ENCODE data around the gene LIG1.

Gene LIG1

GRCh38 chr19:48169939-48170803 is at the start of gene LIG1, which contains the start of gene ZSWIM9:
Gene LIG1 (minus strand): TSS chr19:48170344. CDS start chr19:48165566, 4,778 bp downstream.
Gene ZSWIM9 (plus strand): TSS chr19:48170680. CDS start chr19:48171803, 1,123 bp downstream.
- DNase-seq (ENCODE audit: low spot score), result peak; percentile 87

GRCh38 chr19:48218997-48219396 is 48.9 kb upstream of the LIG1 start:
- no peak for DNase-seq (ENCODE audit: low spot score)

DNA sequence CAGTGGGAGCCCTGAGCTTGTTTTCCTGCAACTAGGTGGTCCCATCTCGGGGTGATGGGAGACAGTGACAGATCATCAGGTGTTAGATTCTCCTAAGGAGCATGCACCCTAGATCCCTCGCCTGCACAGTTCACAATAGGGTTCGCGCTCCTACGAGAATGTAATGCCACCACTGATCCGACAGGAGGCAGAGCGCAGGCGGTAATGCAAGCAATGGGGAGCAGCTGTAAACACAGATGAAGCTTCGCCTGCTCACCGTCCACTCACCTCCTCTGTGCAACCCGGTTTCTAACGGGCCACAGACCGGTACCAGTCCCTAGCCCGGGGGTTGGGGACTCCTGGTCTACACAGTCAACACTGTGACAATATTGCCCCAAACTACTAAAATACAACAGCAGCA is 46.8 kb upstream of the LIG1 start:
- DNase-seq (ENCODE audit: low spot score), result no peak

DNA sequence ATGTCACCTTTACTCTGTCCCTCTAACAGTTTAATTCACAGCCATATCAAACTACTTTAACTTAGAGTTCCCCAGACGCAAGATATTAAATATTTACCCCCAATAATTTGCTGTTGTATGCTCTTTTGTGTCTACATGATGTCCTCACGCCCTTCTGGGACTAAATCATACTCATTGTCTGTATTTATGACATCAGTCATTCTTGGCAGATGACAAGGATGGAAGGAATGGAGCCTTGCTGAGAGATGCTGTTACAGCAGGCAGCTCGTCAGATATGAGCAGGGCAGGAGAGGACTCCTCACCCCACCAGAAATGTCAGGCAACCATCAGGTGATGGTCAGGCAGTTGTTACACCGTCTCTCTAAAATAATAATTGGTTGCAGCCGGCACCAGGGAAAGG is 43.8 kb upstream of the LIG1 start:
- no peak for DNase-seq (ENCODE audit: low spot score)

GRCh38 chr19:48210005-48210404 is 39.9 kb upstream of the LIG1 start:
- DNase-seq (ENCODE audit: low spot score), result no peak

- DNase-seq (ENCODE audit: low spot score), result no peak
Measured at GRCh38 chr19:48206397-48207093, 36.4 kb upstream of the LIG1 start.

- DNase-seq (ENCODE audit: low spot score), result peak; percentile 92
Measured at GRCh38 chr19:48203794-48204628, 33.9 kb upstream of the LIG1 start.

DNA sequence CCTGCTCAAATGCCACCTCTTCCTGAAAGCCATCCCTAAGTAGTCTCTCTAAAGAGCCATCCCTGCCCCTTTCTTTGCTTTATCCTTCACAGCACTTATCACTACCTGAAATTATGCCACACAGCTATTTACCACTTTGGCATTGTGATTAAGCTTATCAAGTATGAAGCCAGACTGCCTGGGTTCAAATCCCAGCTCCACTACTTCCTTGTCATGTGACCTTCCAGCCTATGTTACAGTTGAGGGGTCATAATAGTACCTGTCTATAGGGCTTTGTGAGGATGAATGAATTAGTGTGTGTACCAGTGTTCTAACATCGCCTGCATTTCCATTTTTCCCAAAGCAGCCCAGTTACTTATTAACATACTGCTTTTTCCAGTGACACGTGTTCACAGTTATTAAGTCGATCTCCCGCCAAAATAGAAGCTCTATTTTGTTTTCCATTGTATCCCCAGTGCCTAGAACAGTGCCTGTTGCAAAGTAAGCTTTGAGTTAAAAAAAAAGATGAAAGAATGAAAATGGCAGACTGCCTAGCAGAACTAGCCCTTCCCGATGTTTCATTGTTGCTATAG is 33.2 kb upstream of the LIG1 start:
- DNase-seq (ENCODE audit: low spot score), result no peak

GRCh38 chr19:48196933-48197665 is 27.0 kb upstream of the LIG1 start:
- DNase-seq (ENCODE audit: low spot score), result no peak

GRCh38 chr19:48196321-48196763 is 26.2 kb upstream of the LIG1 start:
- no peak for DNase-seq (ENCODE audit: low spot score)

GRCh38 chr19:48194844-48195830 is 25.0 kb upstream of the LIG1 start:
- no peak for DNase-seq (ENCODE audit: low spot score)

- DNase-seq (ENCODE audit: low spot score), result no peak
Measured at GRCh38 chr19:48194041-48194843, 24.1 kb upstream of the LIG1 start.

DNA sequence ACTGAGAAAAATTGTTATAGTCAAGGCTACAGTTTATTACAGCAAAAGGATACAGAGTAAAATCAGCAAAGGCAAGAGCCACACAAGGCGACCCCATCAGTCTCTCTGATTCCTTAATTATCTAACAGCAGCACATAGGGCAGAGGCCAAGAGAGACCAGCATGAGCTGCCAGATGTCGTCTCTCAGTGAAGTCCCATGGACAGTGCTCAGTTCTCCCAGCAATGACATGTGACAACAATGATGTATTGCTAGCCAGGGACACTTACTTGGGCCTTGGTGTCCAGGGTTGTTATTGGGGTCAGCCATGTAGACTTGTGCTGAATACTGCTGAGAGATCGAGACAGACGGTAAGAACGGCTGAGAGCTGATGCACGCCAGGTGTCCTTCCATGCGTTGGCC is 22.6 kb upstream of the LIG1 start:
- DNase-seq (ENCODE audit: low spot score), result no peak

DNA sequence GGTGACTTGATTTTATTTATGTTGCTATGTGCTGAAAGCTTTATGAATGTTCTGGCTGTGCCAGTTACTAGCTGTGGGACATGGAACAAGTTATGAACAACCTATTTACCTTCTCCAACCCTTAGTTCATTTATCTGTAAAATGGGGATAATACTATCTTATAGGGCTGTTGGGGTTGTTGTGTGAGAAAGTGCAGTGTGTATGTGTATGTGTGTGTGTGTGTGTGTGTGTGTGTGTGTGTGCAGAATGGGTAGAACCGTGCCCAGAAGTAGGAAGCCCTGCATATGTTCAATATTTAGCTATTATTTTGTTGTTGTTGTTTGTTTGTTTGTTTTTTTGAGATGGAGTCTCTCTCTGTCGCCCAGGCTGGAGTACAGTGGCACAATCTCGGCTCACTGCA is 20.7 kb upstream of the LIG1 start:
- no peak for DNase-seq (ENCODE audit: low spot score)

DNA sequence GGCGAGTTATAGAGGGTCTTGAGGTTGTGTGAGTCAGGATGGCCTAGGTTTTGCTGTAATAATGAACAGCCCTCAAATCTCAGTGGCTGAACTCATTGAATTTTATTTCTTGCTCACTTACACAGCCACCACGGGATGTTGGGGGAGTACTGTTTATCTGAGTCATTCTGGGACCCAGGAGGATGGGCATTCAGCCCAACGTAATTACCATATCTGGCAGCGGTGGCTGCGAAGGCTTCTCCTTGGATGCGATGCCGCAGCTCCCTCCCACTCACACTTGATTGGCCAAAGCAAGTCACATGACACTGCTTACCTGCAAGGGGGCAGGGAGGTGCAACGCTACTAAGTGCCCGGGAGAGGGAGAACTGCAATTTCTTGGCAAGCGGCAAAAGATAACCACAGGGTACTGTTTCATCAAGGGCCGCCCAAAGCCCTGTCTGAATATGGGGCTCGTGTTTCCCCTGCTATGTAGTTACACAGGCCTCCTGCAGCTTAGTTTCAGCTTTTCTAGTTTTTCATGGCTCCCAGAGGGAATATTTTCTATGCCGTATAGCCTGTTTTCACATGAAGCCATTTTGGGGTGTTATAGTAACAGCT is 20.2 kb upstream of the LIG1 start:
- peak; percentile 71 for DNase-seq (ENCODE audit: low spot score)

DNA sequence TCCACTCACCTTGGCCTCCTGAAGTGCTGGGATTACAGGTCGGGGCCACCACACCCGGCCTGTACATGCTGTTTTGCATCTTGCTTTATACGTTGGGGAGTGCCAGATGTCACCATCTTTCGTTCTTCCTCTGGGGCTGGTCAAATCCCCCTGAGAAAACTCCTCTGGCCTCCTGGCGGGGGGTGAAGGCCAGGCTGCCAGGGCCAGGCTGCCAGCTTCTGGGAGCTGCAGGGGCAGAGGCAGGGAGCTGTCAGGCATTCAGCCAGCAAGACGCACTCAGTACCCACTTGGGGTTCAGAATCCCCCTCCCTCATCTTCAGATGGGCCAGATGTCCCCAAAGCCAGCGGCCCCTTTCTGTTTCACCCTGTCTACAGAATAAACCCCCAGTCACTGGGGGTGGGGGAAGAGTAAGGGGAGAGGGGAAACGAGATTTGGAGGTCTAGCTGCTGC is 16.4 kb upstream of the LIG1 start:
- DNase-seq (ENCODE audit: low spot score), result no peak

- DNase-seq (ENCODE audit: low spot score), result no peak
Measured at GRCh38 chr19:48186015-48186414, 15.9 kb upstream of the LIG1 start.

GRCh38 chr19:48183356-48183755 is 13.2 kb upstream of the LIG1 start:
- no peak for DNase-seq (ENCODE audit: low spot score)

- no peak for DNase-seq (ENCODE audit: low spot score)
Measured at GRCh38 chr19:48182434-48182833, 12.3 kb upstream of the LIG1 start.

Measured in CD4-positive, alpha-beta T cell treated with Interleukin-6 at 100 ng/mL for 8 hours (primary cell).